ENCODE data around the gene SNRK. TPM values are rescaled to one million over a fixed set of nuclear protein-coding genes. Genes with fewer than 3 reads are reported as not detected.

The SNRK gene
- total RNA-seq, 6 donors from 2014 or later = 25.1 to 68.5 (median 45.3) TPM

GRCh38 chr3:43343815-43344214 lies 57.5 kb downstream of the SNRK start:
- Histone ChIP-seq H3K36me3 (peaks cover 28 to 99% (median 72%) of the 10 kb centered on the region in 4 donors), H3K27me3 (no peaks in the 10 kb centered on the region), H3K4me1 (peaks cover 0 to 6% (median 3%) of the 10 kb centered on the region in 4 donors), H3K27ac (peak overlapping the region in 2 of 4 donors; percentile 27 to 40), H3K4me3 (no peak overlapping the region), H3K9me3 (peaks cover 2 to 6% (median 3%) of the 10 kb centered on the region in 4 donors)
- WGBS, 2 donors = 66 to 78% methylated on average over 3 of the region's 3 CpGs
- ATAC-seq (ENCODE audit: low FRiP score in 2 of 2) = no peak
- TF ChIP-seq POLR2AphosphoS5 (IDR thresholded peaks at IDR 0.05) = no peak
- no peak for TF ChIP-seq EP300 (IDR thresholded peaks at IDR 0.05)
- TF ChIP-seq CTCF (IDR thresholded peaks at IDR 0.05) = no peak
- no peak for DNase-seq

- Histone ChIP-seq H3K36me3 (peaks cover 28 to 99% (median 71%) of the 10 kb centered on the region in 4 donors), H3K4me1 (peaks cover 0 to 6% (median 3%) of the 10 kb centered on the region in 4 donors), H3K27me3 (no peaks in the 10 kb centered on the region), H3K4me3 (no peak overlapping the region), H3K9me3 (no peaks in the 10 kb centered on the region), H3K27ac (peak overlapping the region in 1 of 4 donors; percentile 27)
- 92 to 100% methylated on average over 3 of the region's 3 CpGs for WGBS, 2 donors
- ATAC-seq (ENCODE audit: low FRiP score in 2 of 2) = no peak
- TF ChIP-seq POLR2A (IDR thresholded peaks at IDR 0.05) = no peak
- TF ChIP-seq POLR2AphosphoS5 (IDR thresholded peaks at IDR 0.05) = no peak
- no peak for TF ChIP-seq EP300 (IDR thresholded peaks at IDR 0.05)
- no peak for TF ChIP-seq CTCF (IDR thresholded peaks at IDR 0.05)
- no peak for DNase-seq
These were observed 58.2 kb downstream of the SNRK start for GRCh38 chr3:43344520-43344919.

GRCh38 chr3:43345246-43345645 lies 58.9 kb downstream of the SNRK start:
- Histone ChIP-seq H3K36me3 (peaks cover 26 to 100% (median 73%) of the 10 kb centered on the region in 4 donors), H3K9me3 (no peaks in the 10 kb centered on the region), H3K27ac (peak overlapping the region in 2 of 4 donors; percentile 21 to 27), H3K4me1 (peaks cover 0 to 6% (median 3%) of the 10 kb centered on the region in 4 donors), H3K4me3 (no peak overlapping the region), H3K27me3 (no peaks in the 10 kb centered on the region)
- ATAC-seq (ENCODE audit: low FRiP score in 2 of 2) (no peak), DNase-seq (no peak)
- no peak for TF ChIP-seq POLR2AphosphoS5 (IDR thresholded peaks at IDR 0.05)
- 88 to 90% methylated on average over 4 of the region's 4 CpGs for WGBS, 2 donors

- no peak for DNase-seq
- Histone ChIP-seq H3K36me3 (peaks cover 20 to 100% (median 68%) of the 10 kb centered on the region in 4 donors), H3K27ac (peak overlapping the region in 2 of 4 donors; percentile 21 to 27), H3K4me1 (peaks cover 0 to 6% (median 3%) of the 10 kb centered on the region in 4 donors), H3K9me3 (no peaks in the 10 kb centered on the region), H3K27me3 (no peaks in the 10 kb centered on the region), H3K4me3 (no peak overlapping the region)
- TF ChIP-seq POLR2A (IDR thresholded peaks at IDR 0.05) = no peak
- no peak for TF ChIP-seq CTCF (IDR thresholded peaks at IDR 0.05)
- no peak for TF ChIP-seq POLR2AphosphoS5 (IDR thresholded peaks at IDR 0.05)
- TF ChIP-seq EP300 (IDR thresholded peaks at IDR 0.05) = no peak
- ATAC-seq (ENCODE audit: low FRiP score in 2 of 2) = no peak
- 88 to 92% methylated on average over 6 of the region's 6 CpGs for WGBS, 2 donors
These were observed 59.5 kb downstream of the SNRK start for GRCh38 chr3:43345877-43346276.

GRCh38 chr3:43346978-43347749 lies 60.8 kb downstream of the SNRK start:
- Histone ChIP-seq H3K36me3 (peaks cover 12 to 90% (median 57%) of the 10 kb centered on the region in 4 donors), H3K27me3 (no peaks in the 10 kb centered on the region), H3K4me1 (peaks cover 0 to 6% (median 3%) of the 10 kb centered on the region in 4 donors), H3K4me3 (no peak overlapping the region), H3K9me3 (no peaks in the 10 kb centered on the region), H3K27ac (peak overlapping the region in 2 of 4 donors; percentile 31 to 37)
- DNase-seq = no peak
- WGBS, 2 donors = 90 to 93% methylated on average over 14 of the region's 14 CpGs
- TF ChIP-seq POLR2AphosphoS5 (IDR thresholded peaks at IDR 0.05) = peak in 1 of 2 donors; percentile 14
- TF ChIP-seq POLR2A (IDR thresholded peaks at IDR 0.05) = no peak
- no peak for ATAC-seq (ENCODE audit: low FRiP score in 2 of 2)
